HG03159 (cell line): ENCODE results near the gene SYT12.

Experiments used
- ATAC-seq: cut with Tn5 transposase; IDR thresholded peaks from one replicate; pipeline ENCODE4 v1.9.1; 2021; ENCODE audit warnings: mild to moderate bottlenecking, moderate library complexity; ENCODE audit not compliant: unreplicated experiment

SYT12 gene

GRCh38 chr11:67027943-67028542 lies 5.1 kb downstream of the SYT12 start:
- ATAC-seq = no peak

GRCh38 chr11:67029146-67029545 lies 6.2 kb downstream of the SYT12 start:
- ATAC-seq = no peak

GRCh38 chr11:67030976-67031375 lies 8.0 kb downstream of the SYT12 start:
- ATAC-seq = no peak

GRCh38 chr11:67031791-67032561 lies 9.0 kb downstream of the SYT12 start:
- no peak for ATAC-seq

GRCh38 chr11:67032830-67033551 lies 10.1 kb downstream of the SYT12 start:
- no peak for ATAC-seq

- ATAC-seq = no peak
Observed at GRCh38 chr11:67033661-67034166, 10.8 kb downstream of the SYT12 start.

- no peak for ATAC-seq
Observed at GRCh38 chr11:67034350-67034749, 11.4 kb downstream of the SYT12 start.

GRCh38 chr11:67040147-67040546 lies 17.2 kb downstream of the SYT12 start:
- ATAC-seq = no peak

- ATAC-seq = no peak
Observed at GRCh38 chr11:67041602-67042001, 18.7 kb downstream of the SYT12 start.

- no peak for ATAC-seq
Observed at GRCh38 chr11:67043572-67044349, 20.8 kb downstream of the SYT12 start.

GRCh38 chr11:67044496-67044895 lies 21.6 kb downstream of the SYT12 start:
- no peak for ATAC-seq

- no peak for ATAC-seq
Observed at GRCh38 chr11:67045314-67045713, 22.4 kb downstream of the SYT12 start.

- no peak for ATAC-seq
Observed at GRCh38 chr11:67048515-67049130, 25.7 kb downstream of the SYT12 start.

GRCh38 chr11:67050139-67050538 lies 27.2 kb downstream of the SYT12 start:
- no peak for ATAC-seq

GRCh38 chr11:67051180-67051893 lies 28.4 kb downstream of the SYT12 start:
- ATAC-seq = no peak

GRCh38 chr11:67051945-67052488 lies 29.1 kb downstream of the SYT12 start:
- ATAC-seq = no peak

GRCh38 chr11:67052891-67053290 lies 30.0 kb downstream of the SYT12 start:
- no peak for ATAC-seq

GRCh38 chr11:67053896-67054329 lies 31.0 kb downstream of the SYT12 start:
- ATAC-seq = no peak

GRCh38 chr11:67054346-67054835 lies 31.5 kb downstream of the SYT12 start:
- ATAC-seq = no peak
